ENCODE results near the gene GALNT9.
"Not testable (repeated sequence)": the region's sequence is repeated elsewhere in the genome, so short reads cannot be mapped to it uniquely, and the experiment has no call there.

The GALNT9 gene

DNA sequence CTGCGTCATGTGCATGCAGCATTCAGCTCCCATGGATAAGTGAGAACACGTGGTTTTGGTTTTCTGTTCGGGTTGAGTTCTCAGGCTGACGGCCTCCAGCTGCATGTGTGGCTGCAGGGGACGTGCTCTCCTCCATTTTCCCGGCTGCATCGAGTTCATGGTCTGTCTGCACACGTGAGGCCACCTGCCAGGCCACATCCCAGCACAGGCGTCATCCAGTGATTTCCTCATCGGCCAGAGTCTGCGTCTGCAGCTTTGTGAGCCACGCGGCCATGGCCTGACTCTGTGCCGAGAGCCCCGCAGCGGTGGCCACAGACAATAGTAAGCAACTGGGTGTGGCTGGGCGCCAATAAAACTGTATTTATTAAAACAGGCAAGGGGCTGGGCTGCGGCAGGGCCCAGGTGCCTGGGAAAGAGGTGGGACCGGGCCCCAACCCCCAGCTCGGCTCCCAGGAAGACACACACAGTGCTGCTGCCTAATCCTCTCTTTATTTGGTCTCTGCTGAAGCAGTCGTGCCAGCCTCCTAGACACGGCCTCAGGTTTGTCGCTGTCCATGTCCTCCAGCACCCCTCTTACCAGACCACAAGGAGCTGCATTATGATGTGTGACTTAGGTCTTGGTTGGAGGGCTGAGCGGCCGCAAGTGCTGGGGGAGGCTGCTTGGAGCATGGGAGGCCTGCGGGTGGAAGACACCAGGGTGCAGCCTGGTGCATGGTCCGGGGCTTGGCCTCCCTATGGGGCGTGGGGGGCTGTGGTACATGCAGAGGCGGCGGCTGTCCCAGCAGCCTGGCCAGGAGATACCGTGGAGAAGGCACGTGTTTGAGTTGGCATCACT, 133.1 kb downstream of the GALNT9 start:
- Mint-ChIP-seq H3K27me3 (peaks cover 4% of the 10 kb centered on the region), H3K4me3 (no peak overlapping the region), H3K4me1 (peaks cover 1% of the 10 kb centered on the region), H3K9me3 (peaks cover 18% of the 10 kb centered on the region), H3K27ac (no peak overlapping the region), H3K36me3 (no peaks in the 10 kb centered on the region)
- CTCF ChIA-PET: no interaction called here
- no peak for DNase-seq

DNA sequence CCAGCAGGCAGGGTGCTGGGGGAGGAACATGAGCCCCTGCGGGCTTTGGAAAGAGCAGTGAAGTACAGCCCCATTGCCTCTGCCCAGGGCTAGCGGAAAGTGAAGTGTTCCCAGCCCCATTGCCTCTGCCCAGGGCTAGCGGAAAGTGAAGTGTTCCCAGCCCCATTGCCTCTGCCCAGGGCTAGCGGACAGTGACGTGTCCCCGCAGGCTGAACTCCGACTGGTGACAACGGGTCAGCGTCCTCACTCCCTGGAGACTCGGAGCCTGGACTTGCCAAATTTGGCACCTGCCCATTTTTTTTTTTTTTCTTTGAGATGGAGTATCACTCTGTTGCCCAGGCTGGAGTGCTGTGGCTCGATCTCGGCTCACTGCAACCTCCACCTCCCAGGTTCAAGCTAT, 134.1 kb downstream of the GALNT9 start:
- H3K36me3 Mint-ChIP-seq, H3K27me3 Mint-ChIP-seq, H3K27ac Mint-ChIP-seq, DNase-seq, CTCF ChIA-PET, H3K4me3 Mint-ChIP-seq: not testable (repeated sequence)
- H3K9me3 Mint-ChIP-seq: peaks cover 18% of the 10 kb centered on the region
- H3K4me1 Mint-ChIP-seq: peaks cover 10% of the 10 kb centered on the region

DNA sequence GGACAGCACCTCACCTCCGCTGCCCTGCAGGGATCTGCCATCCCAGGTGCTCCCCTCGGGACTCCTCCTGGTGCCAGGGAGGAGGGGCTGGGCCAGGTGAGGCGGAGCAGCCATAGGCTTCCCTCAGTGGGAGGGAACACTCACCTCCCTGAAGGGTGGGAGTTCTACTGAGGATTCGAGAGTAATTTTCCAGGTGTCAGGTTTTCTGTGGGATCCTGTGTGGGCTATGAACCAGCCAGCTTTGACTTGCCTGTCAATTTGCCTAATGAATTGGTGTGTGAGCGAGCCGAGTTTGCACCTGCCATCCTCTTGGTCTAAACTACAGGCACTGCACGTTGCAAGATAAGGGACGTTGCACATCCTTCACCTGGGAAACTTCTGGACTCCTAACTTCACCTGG, 134.8 kb downstream of the GALNT9 start:
- Mint-ChIP-seq H3K9me3 (peaks cover 18% of the 10 kb centered on the region), H3K36me3 (no peaks in the 10 kb centered on the region), H3K4me1 (peaks cover 15% of the 10 kb centered on the region), H3K27ac (no peak overlapping the region), H3K4me3 (no peak overlapping the region), H3K27me3 (peaks cover 4% of the 10 kb centered on the region)
- no peak for DNase-seq
- CTCF ChIA-PET: interaction anchor here (0.9 kb wide), 1 partner anchor 41 kb away, joined by 4 read pairs; no protein-coding TSS in a partner anchor

DNA sequence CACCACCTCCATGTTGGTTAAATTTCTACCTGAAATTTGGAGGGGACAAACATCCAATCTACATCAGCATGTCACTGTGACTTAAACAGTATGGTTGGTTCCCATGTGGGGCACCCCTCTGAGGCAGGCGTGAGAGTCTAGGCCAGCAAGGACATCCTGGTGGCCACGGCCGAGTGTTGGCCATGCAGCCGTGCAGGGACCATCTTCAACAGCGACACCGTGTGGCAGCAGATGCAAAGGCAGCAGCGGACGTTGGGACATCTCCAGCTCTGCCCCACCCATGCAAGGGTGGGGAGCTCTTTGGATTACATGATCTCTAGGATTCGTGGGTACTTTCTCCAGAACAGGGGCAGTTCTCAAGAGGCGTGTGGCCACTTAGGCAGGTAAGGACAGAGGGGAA, 135.3 kb downstream of the GALNT9 start:
- H3K27ac Mint-ChIP-seq: no peak overlapping the region
- H3K36me3 Mint-ChIP-seq: peaks cover 4% of the 10 kb centered on the region
- H3K4me1 Mint-ChIP-seq: peaks cover 19% of the 10 kb centered on the region
- peaks cover 18% of the 10 kb centered on the region for H3K9me3 Mint-ChIP-seq
- CTCF ChIA-PET: interaction anchor here (0.9 kb wide), 1 partner anchor 40 kb away, joined by 4 read pairs; no protein-coding TSS in a partner anchor
- H3K27me3 Mint-ChIP-seq: peaks cover 8% of the 10 kb centered on the region
- DNase-seq: peak; percentile 46
- no peak overlapping the region for H3K4me3 Mint-ChIP-seq

DNA sequence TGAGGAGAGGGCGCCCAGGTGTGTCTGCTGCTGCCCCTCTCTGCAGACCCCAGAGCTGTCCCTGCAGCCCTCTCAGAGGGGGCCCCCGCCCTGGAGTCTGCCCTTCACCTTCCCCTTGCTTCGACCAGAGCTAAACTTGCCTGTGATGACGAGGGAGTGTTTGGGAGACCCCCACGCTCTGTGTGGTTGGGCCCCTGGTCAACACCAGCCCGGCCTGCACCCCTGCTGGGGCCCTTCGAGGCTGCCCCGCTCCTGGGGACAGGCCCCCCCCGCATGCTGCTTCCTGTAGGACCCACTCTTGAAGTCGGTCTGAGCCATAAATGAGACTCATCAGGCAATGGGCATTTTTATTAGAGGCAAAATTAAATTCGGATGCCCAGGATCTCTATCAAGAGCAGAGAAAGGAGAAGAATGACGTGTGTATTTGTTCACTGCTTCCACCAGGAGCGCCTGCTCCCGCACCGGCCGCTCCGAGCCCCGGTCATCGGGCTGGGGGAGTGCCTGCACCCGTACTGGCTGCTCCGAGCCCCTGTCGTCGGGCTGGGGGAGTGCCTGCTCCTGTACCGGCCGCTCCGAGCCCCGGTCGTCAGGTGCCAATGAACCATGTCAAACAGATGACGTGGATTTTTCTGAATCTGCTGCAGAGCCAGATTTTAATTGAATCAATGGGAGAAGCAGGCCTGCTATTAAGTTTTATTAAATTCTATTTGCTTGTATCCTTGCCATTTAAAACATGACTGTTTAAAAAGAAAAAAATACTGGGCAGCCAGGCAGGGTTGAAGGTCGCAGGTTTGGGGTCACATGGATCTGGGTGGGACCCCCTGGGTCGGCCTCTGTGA, 137.5 kb downstream of the GALNT9 start:
- Mint-ChIP-seq H3K36me3 (peaks cover 12% of the 10 kb centered on the region), H3K4me1 (peaks cover 33% of the 10 kb centered on the region), H3K27ac (no peak overlapping the region), H3K27me3 (peaks cover 8% of the 10 kb centered on the region), H3K9me3 (peaks cover 18% of the 10 kb centered on the region), H3K4me3 (no peak overlapping the region)
- no peak for DNase-seq
- CTCF ChIA-PET: no interaction called here

DNA sequence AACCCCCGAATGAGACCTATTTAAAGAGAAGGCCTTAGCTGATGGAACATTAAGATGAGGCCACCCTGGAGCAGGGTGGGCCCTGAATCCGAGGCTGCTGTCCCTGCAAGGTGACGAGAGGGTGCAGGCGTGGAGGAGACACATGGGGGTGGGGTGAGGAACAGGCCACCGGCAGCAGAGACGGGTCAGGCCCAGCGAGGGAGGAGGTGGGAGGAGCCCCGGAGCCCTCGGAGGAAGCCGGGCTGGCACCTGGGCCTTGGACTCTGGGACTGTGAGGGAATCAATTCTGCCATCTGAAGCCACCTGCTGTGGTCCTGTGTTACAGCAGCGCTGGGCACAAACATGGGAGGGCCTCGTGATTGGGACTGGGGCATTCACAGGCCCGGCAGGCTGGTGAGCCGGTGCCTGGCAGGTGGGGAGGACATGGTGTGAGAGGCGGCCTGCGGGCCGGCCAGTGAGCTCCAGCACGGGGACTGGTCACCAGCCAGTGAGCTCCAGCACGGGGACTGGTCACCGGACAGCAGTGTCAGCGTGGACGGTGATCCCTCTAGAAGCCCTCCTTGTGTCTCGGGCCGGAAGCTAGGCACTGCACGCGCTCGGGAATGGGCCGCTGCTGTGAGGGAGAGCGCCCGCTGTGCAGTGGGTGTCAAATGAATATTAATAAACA, 138.4 kb downstream of the GALNT9 start:
- CTCF ChIA-PET: no interaction called here
- Mint-ChIP-seq H3K27ac (peak overlapping the region; percentile 62), H3K9me3 (peaks cover 18% of the 10 kb centered on the region)

DNA sequence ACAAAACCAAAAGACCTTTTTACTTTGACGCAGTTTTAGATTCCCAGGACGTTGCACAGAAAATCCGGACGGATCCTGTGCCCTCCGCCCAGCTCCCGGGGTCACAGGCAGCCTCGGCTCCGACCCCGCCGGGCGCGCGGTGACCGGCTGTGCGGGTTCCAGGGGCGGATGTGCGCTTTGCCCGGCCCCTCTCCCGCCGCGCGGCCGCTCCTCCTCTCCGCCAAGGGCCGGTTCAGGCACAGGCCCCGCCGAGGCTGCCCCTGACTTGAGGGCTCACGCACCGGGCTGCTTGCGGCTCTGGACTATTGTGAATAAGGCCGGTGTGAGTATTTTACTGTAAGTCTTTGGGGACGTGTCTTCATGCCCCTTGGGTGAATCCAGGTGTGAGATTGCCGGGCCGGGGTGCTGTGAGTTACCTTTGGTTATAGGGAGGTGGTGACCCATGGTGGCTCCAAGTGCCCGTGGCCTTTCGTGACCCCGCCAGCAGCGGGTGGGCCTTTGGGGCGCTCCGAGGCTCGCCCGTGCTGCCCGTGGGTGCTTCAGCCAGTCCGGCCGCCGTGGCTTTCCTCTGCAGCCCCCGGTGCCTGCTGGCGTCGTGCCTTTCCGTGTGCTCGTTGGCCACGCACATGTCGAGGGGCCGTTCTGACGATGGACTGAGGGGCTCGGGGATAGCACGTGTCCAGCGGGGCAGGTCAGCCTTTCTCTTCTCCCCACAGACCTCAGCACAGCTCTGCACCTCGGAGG, 139.2 kb downstream of the GALNT9 start:
- peaks cover 14% of the 10 kb centered on the region for H3K27me3 Mint-ChIP-seq
- peak overlapping the region; percentile 89 for H3K4me3 Mint-ChIP-seq
- H3K36me3 Mint-ChIP-seq: peaks cover 20% of the 10 kb centered on the region
- CTCF ChIA-PET: interaction anchor here (0.7 to 1.3 kb wide), 2 partner anchors 12 to 36 kb away, joined by 4 read pairs; no protein-coding TSS in a partner anchor
- peaks cover 23% of the 10 kb centered on the region for H3K9me3 Mint-ChIP-seq
- peaks cover 51% of the 10 kb centered on the region for H3K4me1 Mint-ChIP-seq
- H3K27ac Mint-ChIP-seq: peak overlapping the region; percentile 88
- DNase-seq: no peak

More for the DNA sequence above, 138.4 kb downstream of the GALNT9 start:
- H3K27me3 Mint-ChIP-seq: peaks cover 8% of the 10 kb centered on the region
- H3K4me3 Mint-ChIP-seq: peak overlapping the region; percentile 89
- peaks cover 15% of the 10 kb centered on the region for H3K36me3 Mint-ChIP-seq
- DNase-seq: no peak
- peaks cover 43% of the 10 kb centered on the region for H3K4me1 Mint-ChIP-seq

DNA sequence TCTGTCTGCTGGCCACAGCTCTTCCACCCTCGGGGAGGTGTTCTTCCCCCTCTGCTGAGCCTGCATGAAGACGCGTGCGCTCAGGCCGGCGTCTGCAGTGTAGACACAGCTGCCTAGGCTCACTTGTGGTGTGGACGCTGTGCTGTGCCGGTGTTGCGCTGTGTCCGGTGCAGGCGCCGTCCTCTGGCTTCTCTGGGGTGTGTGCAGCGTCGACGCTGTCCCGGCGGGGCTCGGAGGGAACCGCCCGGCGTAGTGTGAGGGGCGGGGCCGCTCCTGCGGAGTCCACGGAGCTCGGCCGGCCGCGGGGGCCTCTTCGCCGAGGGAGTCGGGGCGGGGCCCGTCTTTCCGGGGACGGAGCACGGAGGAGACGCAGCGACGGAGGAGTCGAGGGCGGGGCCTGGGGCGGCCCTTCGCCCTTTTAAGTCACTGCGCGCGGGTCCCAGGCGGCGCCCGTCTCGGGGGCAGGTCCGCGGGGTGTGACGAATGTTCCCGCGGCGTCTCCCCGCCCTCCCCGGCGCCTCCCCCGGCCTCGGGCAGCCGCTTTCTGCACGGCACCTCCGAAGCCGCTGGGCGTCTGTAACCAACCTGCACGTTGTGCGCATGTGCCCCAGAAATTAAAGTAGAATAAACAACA, 139.9 kb downstream of the GALNT9 start:
- peak overlapping the region; percentile 89 for H3K4me3 Mint-ChIP-seq
- H3K4me1 Mint-ChIP-seq: peaks cover 54% of the 10 kb centered on the region
- CTCF ChIA-PET: interaction anchor here (0.7 to 1.4 kb wide), 3 partner anchors 11 to 36 kb away, joined by 3 to 4 read pairs (median 4); no protein-coding TSS in a partner anchor
- peak; percentile 97 for DNase-seq
- peaks cover 22% of the 10 kb centered on the region for H3K36me3 Mint-ChIP-seq
- peaks cover 24% of the 10 kb centered on the region for H3K9me3 Mint-ChIP-seq
- peak overlapping the region; percentile 88 for H3K27ac Mint-ChIP-seq
- peaks cover 17% of the 10 kb centered on the region for H3K27me3 Mint-ChIP-seq

DNA sequence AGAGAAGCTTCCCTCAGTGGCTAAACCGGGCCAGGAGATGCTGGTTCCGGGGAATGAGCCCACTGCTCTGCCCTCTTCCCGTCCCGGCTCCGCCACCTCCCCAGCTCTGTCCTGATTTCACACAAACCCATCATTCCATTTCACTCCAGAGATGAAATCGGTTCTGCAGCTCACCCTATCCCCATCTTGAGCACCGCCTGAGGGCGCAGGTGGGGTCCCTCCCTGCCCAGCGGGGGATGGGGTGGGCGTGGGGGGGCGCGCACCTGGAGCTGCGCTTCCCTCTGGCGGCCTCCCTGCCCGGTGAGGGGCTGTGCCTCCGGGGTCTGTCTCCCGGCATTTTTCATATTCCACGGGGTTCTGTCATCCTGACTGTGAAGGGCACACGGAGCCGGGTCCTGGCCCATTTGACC, 140.5 kb downstream of the GALNT9 start:
- peaks cover 26% of the 10 kb centered on the region for H3K36me3 Mint-ChIP-seq
- no peak for DNase-seq
- peak overlapping the region; percentile 89 for H3K4me3 Mint-ChIP-seq
- peaks cover 21% of the 10 kb centered on the region for H3K9me3 Mint-ChIP-seq
- CTCF ChIA-PET: interaction anchor here (1.3 to 1.4 kb wide), 2 partner anchors 17 to 35 kb away, joined by 3 to 4 read pairs; no protein-coding TSS in a partner anchor
- peaks cover 54% of the 10 kb centered on the region for H3K4me1 Mint-ChIP-seq
- H3K27ac Mint-ChIP-seq: peak overlapping the region; percentile 88
- peaks cover 17% of the 10 kb centered on the region for H3K27me3 Mint-ChIP-seq

DNA sequence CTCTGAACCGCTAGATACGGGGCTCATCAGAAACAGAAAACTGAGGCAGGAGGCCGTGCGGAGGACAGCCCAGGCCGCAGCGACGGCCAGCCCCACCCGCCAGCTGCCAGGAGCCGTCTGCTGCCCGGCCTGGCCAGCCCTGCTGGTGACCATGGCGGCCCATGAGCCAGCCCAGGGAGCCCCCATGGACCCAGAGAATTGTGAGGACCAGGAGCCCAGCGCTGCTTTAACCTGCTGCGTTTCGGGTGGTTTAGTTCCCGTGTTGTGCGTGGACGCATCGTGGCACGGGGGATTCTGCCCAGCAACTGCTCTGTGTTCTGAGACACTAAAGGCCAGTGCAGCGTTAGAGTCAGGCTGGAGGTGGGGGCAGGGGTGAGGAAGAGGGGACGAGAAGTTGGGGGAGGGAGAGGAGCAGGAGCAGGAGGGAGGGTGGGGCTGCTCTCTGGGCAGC, 140.9 kb downstream of the GALNT9 start:
- no peak for DNase-seq
- peak overlapping the region; percentile 88 for H3K27ac Mint-ChIP-seq
- CTCF ChIA-PET: interaction anchor here (1.3 to 1.4 kb wide), 2 partner anchors 17 to 35 kb away, joined by 3 to 4 read pairs; no protein-coding TSS in a partner anchor
- H3K36me3 Mint-ChIP-seq: peaks cover 26% of the 10 kb centered on the region
- peak overlapping the region; percentile 89 for H3K4me3 Mint-ChIP-seq
- H3K9me3 Mint-ChIP-seq: peaks cover 18% of the 10 kb centered on the region
- H3K27me3 Mint-ChIP-seq: peaks cover 17% of the 10 kb centered on the region
- peaks cover 54% of the 10 kb centered on the region for H3K4me1 Mint-ChIP-seq

DNA sequence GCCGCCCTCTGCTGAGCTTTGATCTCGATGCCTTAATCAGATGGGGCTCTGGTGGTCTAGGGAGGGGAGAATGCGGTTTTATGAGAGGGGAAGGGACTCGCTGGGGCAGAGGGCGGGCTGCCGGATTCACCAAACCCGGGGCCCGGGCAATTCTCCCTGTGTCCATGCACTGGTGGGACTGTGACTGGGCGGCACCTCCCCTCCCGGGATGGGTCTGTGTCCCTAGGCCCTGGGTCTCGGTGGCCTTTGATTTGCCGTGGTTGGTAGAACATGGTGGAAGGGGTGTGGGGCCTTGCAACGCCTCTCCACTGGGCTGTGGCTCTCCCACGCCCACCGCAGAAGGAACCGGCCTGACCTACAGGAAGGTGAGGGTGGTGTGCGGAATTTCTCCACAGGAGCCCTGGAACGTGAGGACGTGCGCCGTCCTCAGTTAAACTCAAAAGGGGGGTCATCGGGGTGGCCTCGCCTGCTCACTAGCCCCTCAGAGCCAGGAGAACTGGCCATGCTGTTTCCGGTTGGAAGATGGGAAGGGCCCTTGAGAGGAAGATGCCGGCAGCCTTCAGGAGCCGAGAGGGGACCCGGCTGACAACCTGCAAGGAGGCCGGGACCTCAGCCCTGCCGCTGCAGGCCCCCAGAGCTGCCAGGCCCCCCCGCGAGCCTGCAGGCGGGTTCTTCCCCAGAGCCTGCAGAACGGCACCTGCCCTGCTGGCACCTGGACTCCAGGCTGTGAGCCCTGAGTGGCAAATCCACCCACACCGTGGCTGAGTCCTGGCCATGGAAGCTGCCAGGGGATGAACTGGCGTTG, 141.5 kb downstream of the GALNT9 start:
- Mint-ChIP-seq H3K27me3 (peaks cover 21% of the 10 kb centered on the region), H3K9me3 (peaks cover 15% of the 10 kb centered on the region), H3K4me3 (peak overlapping the region; percentile 89), H3K4me1 (peaks cover 56% of the 10 kb centered on the region), H3K36me3 (peaks cover 31% of the 10 kb centered on the region), H3K27ac (peak overlapping the region; percentile 55)
- DNase-seq: no peak
- CTCF ChIA-PET: no interaction called here

DNA sequence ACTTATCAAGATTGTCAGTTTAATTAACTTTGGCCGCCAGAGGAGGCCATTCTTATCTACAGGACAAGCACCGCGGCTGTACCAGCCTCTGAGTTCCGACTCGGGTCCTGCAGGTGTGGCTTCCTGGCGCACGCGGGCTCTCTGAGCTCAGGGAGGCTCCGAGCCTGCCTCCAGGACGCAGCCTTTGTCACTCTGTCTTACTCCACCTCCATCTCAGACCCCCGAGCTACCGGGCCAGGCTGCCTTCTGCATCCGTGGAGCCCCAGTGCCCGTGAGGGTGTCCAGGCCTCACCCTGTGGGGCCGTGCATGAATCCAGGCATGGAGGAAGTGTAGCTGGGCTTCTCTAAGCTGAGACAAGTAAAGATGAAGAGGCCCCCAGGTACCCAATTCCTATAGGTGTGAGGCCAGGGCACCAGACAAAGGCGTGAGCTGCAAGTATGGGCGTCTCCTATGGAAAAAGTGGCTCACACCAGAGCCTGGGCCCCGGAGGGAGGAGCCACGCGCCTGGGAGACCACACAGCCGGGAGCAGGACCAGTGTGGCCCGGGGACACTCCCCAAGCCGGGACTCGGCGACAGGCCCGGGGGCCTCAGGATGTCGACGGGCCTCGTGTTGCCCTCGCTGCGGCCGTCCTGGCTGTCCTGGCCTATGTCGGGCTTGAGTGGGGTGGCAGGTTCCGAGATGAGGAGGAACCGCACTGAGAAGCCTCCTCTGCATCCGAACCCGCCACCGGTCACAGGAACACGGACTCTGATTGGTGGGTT, 142.3 kb downstream of the GALNT9 start:
- peaks cover 18% of the 10 kb centered on the region for H3K9me3 Mint-ChIP-seq
- peak overlapping the region; percentile 52 for H3K4me3 Mint-ChIP-seq
- CTCF ChIA-PET: no interaction called here
- DNase-seq: no peak
- peak overlapping the region; percentile 93 for H3K27ac Mint-ChIP-seq
- peaks cover 30% of the 10 kb centered on the region for H3K27me3 Mint-ChIP-seq
- H3K36me3 Mint-ChIP-seq: peaks cover 34% of the 10 kb centered on the region
- H3K4me1 Mint-ChIP-seq: peaks cover 56% of the 10 kb centered on the region
